SK-N-DZ (cell line): ENCODE data around the gene SRPK3.

Experiments used
- DNase-seq: peaks from one replicate; pipeline ENCODE4 v3.0.0-alpha.2; 2015; ENCODE audit warnings: low spot score

SRPK3 gene

GRCh38 chrX:153770601-153771414 lies 10.0 kb upstream of the SRPK3 start:
- DNase-seq = no peak

GRCh38 chrX:153771415-153772315 lies 9.2 kb upstream of the SRPK3 start:
- no peak for DNase-seq

- no peak for DNase-seq
These were observed 8.3 kb upstream of the SRPK3 start for GRCh38 chrX:153772316-153773217.

GRCh38 chrX:153773218-153773611 lies 7.6 kb upstream of the SRPK3 start:
- no peak for DNase-seq

- DNase-seq = no peak
These were observed 6.9 kb upstream of the SRPK3 start for GRCh38 chrX:153773741-153774575.

- no peak for DNase-seq
These were observed 6.1 kb upstream of the SRPK3 start for GRCh38 chrX:153774576-153775292.

GRCh38 chrX:153775293-153776119 lies 5.3 kb upstream of the SRPK3 start:
- no peak for DNase-seq

- DNase-seq = no peak
These were observed 4.7 kb upstream of the SRPK3 start for GRCh38 chrX:153776120-153776599.

GRCh38 chrX:153776611-153777045 lies 4.2 kb upstream of the SRPK3 start:
- no peak for DNase-seq

GRCh38 chrX:153777261-153778090 lies 3.4 kb upstream of the SRPK3 start:
- DNase-seq = no peak

- no peak for DNase-seq
These were observed 2.7 kb upstream of the SRPK3 start for GRCh38 chrX:153778181-153778580.

- DNase-seq = no peak
These were observed 2.1 kb upstream of the SRPK3 start for GRCh38 chrX:153778684-153779101.

- no peak for DNase-seq
These were observed 757 bp upstream of the SRPK3 start for GRCh38 chrX:153779891-153780677.

- DNase-seq = no peak
These were observed 697 bp downstream of the SRPK3 start for GRCh38 chrX:153781428-153782047.

GRCh38 chrX:153782313-153782712 lies 1.5 kb downstream of the SRPK3 start:
- no peak for DNase-seq

- DNase-seq = no peak
These were observed 2.0 kb downstream of the SRPK3 start for GRCh38 chrX:153782871-153783270.
